Hypothalamus (tissue), 51 donors: ENCODE results near the gene CMPK1.
"Not testable (repeated sequence)": the region's sequence is repeated elsewhere in the genome, so short reads cannot be mapped to it uniquely, and the experiment has no call there.

Source experiments
- DNase-seq, 51 donors: peaks; one replicate each; lab custom pipeline; 2025; lab: John Stamatoyannopoulos, UW

Gene CMPK1

GRCh38 chr1:47333578-47333921, at the start of gene CMPK1:
Gene CMPK1, plus strand, starts transcription at chr1:47333790. Its CDS starts 156 bp downstream, at chr1:47333946.
- DNase-seq: peak in 48 of 51 donors; percentile 34 to 88 (median 70)

GRCh38 chr1:47288116-47288515, 45.5 kb upstream of the CMPK1 start:
- not testable (repeated sequence) for DNase-seq

GRCh38 chr1:47294863-47295262, 38.7 kb upstream of the CMPK1 start:
- not testable (repeated sequence) for DNase-seq

- DNase-seq: no peak
Observed at GRCh38 chr1:47295579-47295978, 38.0 kb upstream of the CMPK1 start.

- no peak for DNase-seq
Observed at GRCh38 chr1:47298025-47298699, 35.4 kb upstream of the CMPK1 start.

GRCh38 chr1:47302472-47302871, 31.1 kb upstream of the CMPK1 start:
- no peak for DNase-seq

- DNase-seq: no peak
Observed at GRCh38 chr1:47309427-47309826, 24.2 kb upstream of the CMPK1 start.

- DNase-seq: peak; percentile 71 to 99 (median 97)
Observed at GRCh38 chr1:47313915-47314664, 19.5 kb upstream of the CMPK1 start, which contains the start of gene STIL. Gene STIL, minus strand, starts transcription at chr1:47314147. Its CDS starts 3,828 bp downstream, at chr1:47310319.

GRCh38 chr1:47317841-47318240, 15.7 kb upstream of the CMPK1 start:
- no peak for DNase-seq

GRCh38 chr1:47319968-47320367, 13.6 kb upstream of the CMPK1 start:
- DNase-seq: not testable (repeated sequence)

- no peak for DNase-seq
Observed at GRCh38 chr1:47323599-47324031, 10.0 kb upstream of the CMPK1 start.

- no peak for DNase-seq
Observed at GRCh38 chr1:47324682-47325081, 8.9 kb upstream of the CMPK1 start.

GRCh38 chr1:47325528-47325927, 8.1 kb upstream of the CMPK1 start:
- DNase-seq: no peak

- no peak for DNase-seq
Observed at GRCh38 chr1:47326271-47326670, 7.3 kb upstream of the CMPK1 start.

- no peak for DNase-seq
Observed at GRCh38 chr1:47328992-47329391, 4.6 kb upstream of the CMPK1 start.

- no peak for DNase-seq
Observed at GRCh38 chr1:47330212-47330611, 3.4 kb upstream of the CMPK1 start.

- DNase-seq: no peak
Observed at GRCh38 chr1:47331875-47332274, 1.7 kb upstream of the CMPK1 start.

GRCh38 chr1:47332779-47333577, 612 bp upstream of the CMPK1 start:
- peak in 3 of 51 donors; percentile 2 to 4 (median 3) for DNase-seq

- DNase-seq: peak; percentile 33 to 88 (median 72)
Observed at GRCh38 chr1:47333922-47334764, 553 bp downstream of the CMPK1 start.

- DNase-seq: no peak
Observed at GRCh38 chr1:47334765-47335435, 1.3 kb downstream of the CMPK1 start.
